Neural cell (in vitro differentiated cells): ENCODE measurements around the gene SEC14L1. TPM values are rescaled to one million over a fixed set of nuclear protein-coding genes. Genes with fewer than 3 reads are reported as not detected.

Experiments
- H2AFZ ChIP-seq: fragments of 200-600, 300-800 bp; sonication (generic), shearing (Covaris generic); 2 replicates; pipeline ENCODE4 v1.6.0; 2014; ENCODE audit warnings: low read depth, mild to moderate bottlenecking, antibody characterized with exemption, low read length, moderate library complexity
- H3F3A ChIP-seq: fragments of 200-600 bp; shearing (Covaris generic); 2 replicates; pipeline ENCODE4 v1.6.1; 2016; ENCODE audit warnings: mild to moderate bottlenecking, moderate library complexity, mixed read lengths, antibody characterized with exemption, low read length; ENCODE audit not compliant: insufficient read depth, poor library complexity, severe bottlenecking
- H3K27ac ChIP-seq: fragments of 200-600, 300-800 bp; sonication (generic), shearing (Covaris generic); 2 replicates; pipeline ENCODE4 v1.5.1; 2014; ENCODE audit warnings: mild to moderate bottlenecking, low read length, moderate library complexity
- H3K27me3 ChIP-seq: fragments of 300-800, 200-600 bp; sonication (generic), shearing (Covaris generic); 2 replicates; pipeline ENCODE4 v1.6.0; 2014; ENCODE audit warnings: mild to moderate bottlenecking, low read depth, low read length, moderate library complexity; ENCODE audit not compliant: insufficient read depth
- H3K36me3 ChIP-seq: fragments of 300-800, 200-600 bp; sonication (generic), shearing (Covaris generic); 2 replicates; pipeline ENCODE4 v1.5.1; 2014; ENCODE audit warnings: mild to moderate bottlenecking, antibody characterized with exemption, low read length, moderate library complexity; ENCODE audit not compliant: insufficient read depth
- H3K4me2 ChIP-seq: fragments of 300-800, 200-600 bp; sonication (generic), shearing (Covaris generic); 2 replicates; pipeline ENCODE4 v1.6.0; 2014; ENCODE audit warnings: mild to moderate bottlenecking, low read length
- H3K4me3 ChIP-seq: fragments of 300-800, 200-600 bp; sonication (generic), shearing (Covaris generic); 2 replicates; pipeline ENCODE4 v1.5.1; 2014; ENCODE audit warnings: mild to moderate bottlenecking, low read length, moderate library complexity
- H3K79me2 ChIP-seq: fragments of 200-600 bp; shearing (Covaris generic); replicated peaks from 2 replicates; pipeline ENCODE4 v1.6.0; 2014; ENCODE audit warnings: mild to moderate bottlenecking, low read length, moderate library complexity; ENCODE audit not compliant: insufficient read depth
- H3K9ac ChIP-seq: fragments of 300-800, 200-600 bp; sonication (generic), shearing (Covaris generic); 2 replicates; pipeline ENCODE4 v1.6.1; 2016; ENCODE audit warnings: mild to moderate bottlenecking, low read length, mixed read lengths
- H3K9me2 ChIP-seq: fragments of 200-600 bp; shearing (Covaris generic); 2 replicates; pipeline ENCODE4 v1.6.1; 2016; ENCODE audit warnings: mild to moderate bottlenecking, low read length, mixed read lengths; ENCODE audit not compliant: insufficient read depth
- H3K9me3 ChIP-seq: fragments of 200-600, 300-800 bp; sonication (generic), shearing (Covaris generic); 2 replicates; pipeline ENCODE4 v1.6.1; 2016; ENCODE audit warnings: mild to moderate bottlenecking, mixed run types, low read length, moderate library complexity, mixed read lengths
- H4K20me1 ChIP-seq: fragments of 200-600 bp; shearing (Covaris generic); 2 replicates; pipeline ENCODE4 v1.6.1; 2016; ENCODE audit warnings: mild to moderate bottlenecking, mixed run types; ENCODE audit not compliant: insufficient read depth
- CTCF ChIP-seq: fragments of 450-650 bp; IDR thresholded peaks from 2 replicates; pipeline ENCODE4 v1.5.1; 2014; ENCODE audit warnings: antibody characterized with exemption, mild to moderate bottlenecking, moderate library complexity; ENCODE audit not compliant: poor library complexity, severe bottlenecking
- EP300 ChIP-seq: fragments of 450-650 bp; conservative IDR thresholded peaks from 2 replicates; pipeline ENCODE4 v1.6.1; 2014; ENCODE audit warnings: antibody characterized with exemption, mild to moderate bottlenecking, moderate library complexity; ENCODE audit not compliant: poor library complexity, severe bottlenecking
- EZH2 ChIP-seq: fragments of 200-600, 300-800 bp; shearing (Covaris generic), sonication (generic); IDR thresholded peaks from 2 replicates; pipeline ENCODE4 v1.6.1; 2014; ENCODE audit warnings: antibody characterized with exemption, low read length, borderline replicate concordance, mild to moderate bottlenecking; ENCODE audit not compliant: insufficient read depth, poor library complexity, severe bottlenecking
- MXI1 ChIP-seq: fragments of 450-650 bp; conservative IDR thresholded peaks from 2 replicates; pipeline ENCODE4 v1.6.1; 2014; ENCODE audit warnings: antibody characterized with exemption, mild to moderate bottlenecking; ENCODE audit not compliant: poor library complexity, severe bottlenecking
- POLR2AphosphoS5 ChIP-seq: IDR thresholded peaks from 2 replicates; pipeline ENCODE4 v1.6.1; 2012
- RAD21 ChIP-seq: fragments of 450-650 bp; conservative IDR thresholded peaks from 2 replicates; pipeline ENCODE4 v1.6.1; 2014; ENCODE audit warnings: antibody characterized with exemption, mild to moderate bottlenecking, moderate library complexity
- REST ChIP-seq: IDR thresholded peaks from 2 replicates; pipeline ENCODE4 v1.6.1; 2012; ENCODE audit warnings: borderline replicate concordance
- SMC3 ChIP-seq: fragments of 450-650 bp; conservative IDR thresholded peaks from 2 replicates; pipeline ENCODE4 v1.6.1; 2014; ENCODE audit warnings: antibody characterized with exemption, mild to moderate bottlenecking, moderate library complexity; ENCODE audit not compliant: poor library complexity
- TAF1 ChIP-seq: IDR thresholded peaks from 2 replicates; pipeline ENCODE4 v1.6.1; 2012; ENCODE audit warnings: low read depth
- polyA plus RNA-seq: library from polyadenylated mRNA; depleted of rRNA; stranded (reverse); fragments of >200 nt; gene quantifications from 2 replicates; pipeline ENCODE4 v1.2.3, GENCODE V29; 2014

SEC14L1 gene
- polyA plus RNA-seq, 1 donor from 2014 or later = 40.4 TPM

- Histone ChIP-seq H3K36me3 (no peaks in the 10 kb centered on the region), H3K4me2 (no peak overlapping the region), H2AFZ (no peak overlapping the region), H3K9me3 (no peaks in the 10 kb centered on the region), H3K9me2 (no peaks in the 10 kb centered on the region), H3K9ac (no peak overlapping the region), H3K27ac (no peak overlapping the region), H3F3A (no peaks in the 10 kb centered on the region), H3K79me2 (peaks cover 4% of the 10 kb centered on the region), H3K4me3 (no peak overlapping the region), H4K20me1 (no peaks in the 10 kb centered on the region), H3K27me3 (no peaks in the 10 kb centered on the region)
- TF ChIP-seq RAD21 (no peak), POLR2AphosphoS5 (no peak), CTCF (no peak), SMC3 (no peak), REST (no peak), TAF1 (no peak), EZH2 (no peak), EP300 (no peak), MXI1 (no peak)
Observed at GRCh38 chr17:77190576-77190975, 49.8 kb downstream of the SEC14L1 start.

GRCh38 chr17:77191244-77191643 is 50.5 kb downstream of the SEC14L1 start:
- no peaks in the 10 kb centered on the region for H3K27me3 ChIP-seq
- H3K9me2 ChIP-seq = no peaks in the 10 kb centered on the region
- peaks cover 5% of the 10 kb centered on the region for H3K36me3 ChIP-seq
- no peak overlapping the region for H3K9ac ChIP-seq
- no peak overlapping the region for H2AFZ ChIP-seq
- H3K4me3 ChIP-seq = no peak overlapping the region
- TF ChIP-seq MXI1 (no peak), EP300 (no peak), SMC3 (no peak), TAF1 (no peak), EZH2 (no peak), CTCF (no peak), REST (no peak)
- no peaks in the 10 kb centered on the region for H4K20me1 ChIP-seq
- no peak overlapping the region for H3K27ac ChIP-seq
- H3K9me3 ChIP-seq = no peaks in the 10 kb centered on the region
- H3K79me2 ChIP-seq = no peaks in the 10 kb centered on the region
- H3F3A ChIP-seq = no peaks in the 10 kb centered on the region
- H3K4me2 ChIP-seq = no peak overlapping the region
